PC-9 (cell line): ENCODE measurements around the gene XPNPEP3. TPM values are rescaled to one million over a fixed set of nuclear protein-coding genes. Genes with fewer than 3 reads are reported as not detected.
"Not testable (repeated sequence)": the region's sequence is repeated elsewhere in the genome, so short reads cannot be mapped to it uniquely, and the experiment has no call there.

Source experiments
- BruUV-seq: library from RNA; stranded (reverse); fragments of 400-500 nt; replicated peaks from 2 replicates; lab custom pipeline; 2021; lab: Mats Ljungman, UMichigan
- CTCF ChIA-PET: fragments of 300-600 bp; sonication (Branson Sonifier 250); formaldehyde crosslinking; loops from one replicate; lab custom pipeline; 2022; ENCODE audit warnings: antibody characterized with exemption; lab: Charles Lee
- POLR2A ChIA-PET: fragments of 300-600 bp; sonication (Branson Sonifier 250); formaldehyde crosslinking; loops from one replicate; lab custom pipeline; 2022; ENCODE audit warnings: antibody characterized with exemption; ENCODE audit not compliant: unreplicated experiment; lab: Charles Lee
- DNase-seq, 2 experiments: peaks; one replicate each; pipeline versions ENCODE4 v3.0.0 to v3.0.0-alpha.2; 2015 to 2022; ENCODE audit warnings: mixed read lengths in 1 of 2
- H2AFZ ChIP-seq: fragments of 200-600 bp; sonication (generic); 2 replicates; pipeline ENCODE4 v1.8.1; 2017; ENCODE audit warnings: antibody characterized with exemption
- H3F3A ChIP-seq: fragments of 200-600 bp; sonication (generic); 2 replicates; pipeline ENCODE4 v1.8.1; 2017; ENCODE audit warnings: antibody characterized with exemption, mild to moderate bottlenecking, low read depth; ENCODE audit not compliant: insufficient read depth
- H3K27ac ChIP-seq: fragments of 200-600 bp; sonication (generic); 2 replicates; pipeline ENCODE4 v1.6.1; 2016; ENCODE audit warnings: mixed run types
- H3K27me3 ChIP-seq: fragments of 200-600 bp; sonication (generic); 2 replicates; pipeline ENCODE4 v1.6.1; 2016; ENCODE audit warnings: low read depth, mixed run types; ENCODE audit not compliant: insufficient read depth
- H3K36me3 ChIP-seq: fragments of 200-600 bp; sonication (generic); 2 replicates; pipeline ENCODE4 v1.6.1; 2016; ENCODE audit warnings: low read depth, mixed run types
- H3K4me1 ChIP-seq: fragments of 200-600 bp; sonication (generic); replicated peaks from 2 replicates; pipeline ENCODE4 v1.6.1; 2016; ENCODE audit warnings: mixed run types; ENCODE audit not compliant: insufficient read depth
- H3K4me2 ChIP-seq: fragments of 200-600 bp; sonication (generic); 2 replicates; pipeline ENCODE4 v1.6.1; 2017; ENCODE audit warnings: mixed run types
- H3K4me3 ChIP-seq: fragments of 200-600 bp; sonication (generic); 2 replicates; pipeline ENCODE4 v1.6.1; 2016; ENCODE audit warnings: mixed run types
- H3K79me2 ChIP-seq: fragments of 200-600 bp; sonication (generic); 2 replicates; pipeline ENCODE4 v1.6.1; 2017; ENCODE audit warnings: low read depth, mixed run types
- H3K9me2 ChIP-seq: fragments of 200-600 bp; sonication (generic); 2 replicates; pipeline ENCODE4 v1.8.1; 2017; ENCODE audit warnings: mild to moderate bottlenecking; ENCODE audit not compliant: insufficient read depth
- H3K9me3 ChIP-seq: fragments of 200-600 bp; sonication (generic); 2 replicates; pipeline ENCODE4 v1.8.1; 2016; ENCODE audit warnings: low read depth; ENCODE audit not compliant: insufficient read depth
- H4K20me1 ChIP-seq: fragments of 200-600 bp; sonication (generic); 2 replicates; pipeline ENCODE4 v1.8.1; 2017; ENCODE audit not compliant: insufficient read depth
- EZH2 ChIP-seq: fragments of 200-600 bp; sonication (generic); IDR thresholded peaks from 2 replicates; pipeline ENCODE4 v1.8.0; 2017; ENCODE audit warnings: antibody characterized with exemption, low read depth
- intact Hi-C: fragments of 100-400 bp; cut with micrococcal nuclease; formaldehyde crosslinking; loops from one replicate; pipeline ENCODE4 v1.10.0; 2022; ENCODE audit not compliant: unreplicated experiment
- total RNA-seq: library from RNA; stranded (reverse); gene quantifications from 2 replicates; pipeline ENCODE4 v1.2.3, GENCODE V29; 2021
- TF ChIP-seq, protein P1 (sequence below): fragments of 200-600 bp; sonication (generic); conservative IDR thresholded peaks from 2 replicates; pipeline ENCODE4 v1.6.1; 2017; ENCODE audit warnings: mixed run types, antibody characterized with exemption, mild to moderate bottlenecking, moderate library complexity

XPNPEP3 gene
- total RNA-seq, 1 experiment from 2014 or later: 42.7 TPM

DNA sequence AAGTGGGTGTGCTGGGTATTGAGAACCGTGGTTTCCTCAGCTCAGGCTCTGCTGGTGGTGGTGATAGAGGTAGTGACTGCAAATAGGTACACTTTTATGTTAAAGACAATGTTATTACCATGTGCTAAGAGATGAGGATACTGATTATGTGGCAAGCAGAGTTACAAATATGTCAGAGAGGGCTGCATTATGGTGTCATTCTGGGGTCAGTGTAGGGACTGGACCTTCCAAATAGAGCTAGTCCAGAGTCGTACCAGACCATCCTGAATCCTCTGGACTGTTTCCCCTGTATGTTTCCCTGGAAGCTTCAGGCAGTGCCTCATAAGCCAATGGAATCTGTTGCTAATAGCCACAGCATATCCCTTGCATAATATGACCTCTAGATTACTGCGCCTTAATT is 5.1 kb downstream of the XPNPEP3 start, which contains the start of gene DNAJB7:
Gene DNAJB7 (minus strand): TSS at position 101 of the 400 bp plus-strand sequence. CDS start 119 bp downstream, outside the sequence.
- peaks cover 20% of the 10 kb centered on the region; the same call in 1 of the 2 replicates for H3F3A ChIP-seq
- peaks cover 6% of the 10 kb centered on the region; the same call in 1 of the 2 replicates for H3K36me3 ChIP-seq
- ChIA-PET CTCF (no interaction called here), POLR2A (no interaction called here)
- H3K9me3 ChIP-seq: no peaks in the 10 kb centered on the region
- no peak for DNase-seq
- no peaks in the 10 kb centered on the region for H3K27me3 ChIP-seq
- peaks cover 16% of the 10 kb centered on the region; the same call in 1 of the 2 replicates for H4K20me1 ChIP-seq
- no peak within 1 kb of the TSS for H3K4me2 ChIP-seq
- no TSS peak for BruUV-seq
- no peak within 1 kb of the TSS for H3K27ac ChIP-seq
- H3K4me3 ChIP-seq: no peak within 1 kb of the TSS
- H3K4me1 ChIP-seq: peaks cover 15% of the 10 kb centered on the region
- no peaks in the 10 kb centered on the region for H3K9me2 ChIP-seq
- TF ChIP-seq, protein P1, sequence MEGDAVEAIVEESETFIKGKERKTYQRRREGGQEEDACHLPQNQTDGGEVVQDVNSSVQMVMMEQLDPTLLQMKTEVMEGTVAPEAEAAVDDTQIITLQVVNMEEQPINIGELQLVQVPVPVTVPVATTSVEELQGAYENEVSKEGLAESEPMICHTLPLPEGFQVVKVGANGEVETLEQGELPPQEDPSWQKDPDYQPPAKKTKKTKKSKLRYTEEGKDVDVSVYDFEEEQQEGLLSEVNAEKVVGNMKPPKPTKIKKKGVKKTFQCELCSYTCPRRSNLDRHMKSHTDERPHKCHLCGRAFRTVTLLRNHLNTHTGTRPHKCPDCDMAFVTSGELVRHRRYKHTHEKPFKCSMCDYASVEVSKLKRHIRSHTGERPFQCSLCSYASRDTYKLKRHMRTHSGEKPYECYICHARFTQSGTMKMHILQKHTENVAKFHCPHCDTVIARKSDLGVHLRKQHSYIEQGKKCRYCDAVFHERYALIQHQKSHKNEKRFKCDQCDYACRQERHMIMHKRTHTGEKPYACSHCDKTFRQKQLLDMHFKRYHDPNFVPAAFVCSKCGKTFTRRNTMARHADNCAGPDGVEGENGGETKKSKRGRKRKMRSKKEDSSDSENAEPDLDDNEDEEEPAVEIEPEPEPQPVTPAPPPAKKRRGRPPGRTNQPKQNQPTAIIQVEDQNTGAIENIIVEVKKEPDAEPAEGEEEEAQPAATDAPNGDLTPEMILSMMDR: no peak
- no peak for TF ChIP-seq EZH2
- peaks cover 72% of the 10 kb centered on the region for H3K79me2 ChIP-seq
- no peak within 1 kb of the TSS for H2AFZ ChIP-seq
- intact Hi-C loops: no loop called here

DNA sequence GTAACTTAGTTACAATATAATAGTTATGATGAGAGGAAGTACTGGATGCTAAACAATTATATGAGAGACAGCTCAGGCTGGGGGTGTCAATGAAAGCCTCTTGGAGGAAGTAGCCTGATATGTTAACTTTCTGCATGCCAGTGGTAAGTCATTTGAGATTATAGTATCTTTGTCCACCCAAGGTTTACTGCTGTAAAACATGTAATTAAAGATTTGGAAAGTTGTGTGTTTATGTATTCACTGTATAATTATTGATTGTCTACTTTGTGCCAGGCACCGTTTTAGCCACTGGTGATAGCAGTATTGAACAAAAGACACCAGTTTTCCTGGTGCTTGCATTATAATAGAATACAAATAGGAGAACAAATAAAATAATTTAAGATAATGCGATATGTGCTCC is 5.6 kb downstream of the XPNPEP3 start:
- POLR2A ChIA-PET: no interaction called here
- CTCF ChIA-PET: no interaction called here
- Histone ChIP-seq H3K9me3 (no peaks in the 10 kb centered on the region), H3F3A (peaks cover 15% of the 10 kb centered on the region; the same call in 1 of the 2 replicates), H3K4me2 (no peak overlapping the region), H3K4me3 (no peak overlapping the region), H4K20me1 (peaks cover 16% of the 10 kb centered on the region; the same call in 1 of the 2 replicates), H3K27me3 (no peaks in the 10 kb centered on the region), H3K79me2 (peaks cover 67% of the 10 kb centered on the region), H2AFZ (no peak overlapping the region), H3K9me2 (no peaks in the 10 kb centered on the region), H3K36me3 (peaks cover 6% of the 10 kb centered on the region; the same call in 1 of the 2 replicates), H3K27ac (no peak overlapping the region), H3K4me1 (peaks cover 15% of the 10 kb centered on the region)
- intact Hi-C loops: no loop called here
- TF ChIP-seq, protein P1: no peak
- no peak for TF ChIP-seq EZH2
- DNase-seq: no peak
- no TSS peak for BruUV-seq

DNA sequence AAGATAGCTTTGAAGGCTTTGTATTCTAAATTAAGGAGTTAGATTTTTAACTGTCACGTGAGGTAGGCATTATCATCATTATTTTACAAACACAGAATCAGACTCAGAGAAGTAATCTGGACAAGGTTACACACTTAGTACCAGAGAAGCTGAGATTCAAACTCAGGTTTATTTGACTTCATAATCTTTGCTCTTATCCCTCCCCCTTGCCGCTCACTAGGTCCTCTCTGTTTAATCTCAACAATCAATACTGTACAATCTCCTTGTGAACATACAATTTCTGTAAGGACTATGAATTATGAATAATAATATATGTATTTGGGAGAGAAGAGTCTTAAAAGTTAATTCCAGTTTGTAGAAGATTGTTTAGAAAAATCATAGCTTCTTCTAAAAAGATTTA is 10.2 kb downstream of the XPNPEP3 start:
- no peaks in the 10 kb centered on the region for H3K27me3 ChIP-seq
- H3K9me2 ChIP-seq: no peaks in the 10 kb centered on the region
- H3F3A ChIP-seq: 0 out of 2 replicates have a peak, but pooled peaks cover 11% of the 10 kb centered on the region
- ChIA-PET CTCF (interaction anchor here (0.5 kb wide), 1 partner anchor 35 kb away, joined by 4 read pairs; no protein-coding TSS in a partner anchor), POLR2A (interaction anchor here (0.6 kb wide), 1 partner anchor 11 kb away, joined by 14 read pairs; the partner anchor contains the start of gene ST13)
- no peaks in the 10 kb centered on the region for H3K4me1 ChIP-seq
- no peak overlapping the region; the same call in 1 of the 2 replicates for H3K27ac ChIP-seq
- intact Hi-C loops: no loop called here
- H3K36me3 ChIP-seq: peaks cover 13% of the 10 kb centered on the region
- H4K20me1 ChIP-seq: peaks cover 6% of the 10 kb centered on the region; the same call in 1 of the 2 replicates
- H3K9me3 ChIP-seq: no peaks in the 10 kb centered on the region
- H3K4me3 ChIP-seq: no peak overlapping the region
- DNase-seq: no peak
- peaks cover 21% of the 10 kb centered on the region for H3K79me2 ChIP-seq
- no TSS peak for BruUV-seq
- H3K4me2 ChIP-seq: no peak overlapping the region
- TF ChIP-seq, protein P1: no peak
- TF ChIP-seq EZH2: no peak
- H2AFZ ChIP-seq: no peak overlapping the region

DNA sequence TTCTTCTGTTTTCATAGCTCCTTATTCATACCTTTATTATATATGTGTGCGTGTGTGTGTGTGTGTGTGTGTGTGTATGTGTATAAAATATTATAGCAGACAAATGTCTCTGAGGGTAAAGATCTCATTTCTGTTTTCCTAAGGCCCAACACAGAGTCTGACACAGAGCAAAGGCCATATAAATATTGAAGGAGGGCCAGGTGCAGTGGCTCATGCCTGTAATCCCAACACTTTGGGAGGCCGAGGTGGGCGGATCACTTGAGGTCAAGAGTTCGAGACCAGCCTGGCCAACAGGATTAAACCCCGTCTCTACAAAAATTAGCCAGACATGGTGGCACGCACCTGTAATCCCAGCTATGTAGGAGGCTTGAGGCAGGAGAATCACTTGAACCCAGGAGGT is 11.4 kb downstream of the XPNPEP3 start:
- H3K27me3 ChIP-seq, H3K4me1 ChIP-seq, H3K4me3 ChIP-seq, H3K27ac ChIP-seq, H3K4me2 ChIP-seq, DNase-seq, intact Hi-C loops, H3K9me2 ChIP-seq, H3K79me2 ChIP-seq, CTCF ChIA-PET, BruUV-seq, H2AFZ ChIP-seq, H4K20me1 ChIP-seq, H3K9me3 ChIP-seq: not testable (repeated sequence)
- Histone ChIP-seq H3K36me3 (peaks cover 11% of the 10 kb centered on the region), H3F3A (0 out of 2 replicates have a peak, but pooled peaks cover 11% of the 10 kb centered on the region)
- POLR2A ChIA-PET: interaction anchor here (0.6 kb wide), 1 partner anchor 83 kb away, joined by 3 read pairs; the partner anchor contains the start of gene RBX1
